NCI-H1105 (cell line): ENCODE results near the gene IGFBP2.
A peak's percentile ranks its signal among the peaks of the same experiment; 100 is the strongest.
"Not testable (repeated sequence)": the region's sequence is repeated elsewhere in the genome, so short reads cannot be mapped to it uniquely, and the experiment has no call there.

Experiments used
- DNase-seq: peaks from one replicate; lab custom pipeline; 2025; lab: John Stamatoyannopoulos, UW

The IGFBP2 gene

GRCh38 chr2:216632952-216633615 lies at the start of gene IGFBP2:
Gene IGFBP2, plus strand, starts transcription at chr2:216633420. Its CDS starts 104 bp downstream, at chr2:216633524.
- peak; percentile 41 for DNase-seq

- DNase-seq = no peak
Observed at GRCh38 chr2:216583606-216584005, 49.6 kb upstream of the IGFBP2 start.

- DNase-seq = no peak
Observed at GRCh38 chr2:216584112-216584511, 49.1 kb upstream of the IGFBP2 start.

DNA sequence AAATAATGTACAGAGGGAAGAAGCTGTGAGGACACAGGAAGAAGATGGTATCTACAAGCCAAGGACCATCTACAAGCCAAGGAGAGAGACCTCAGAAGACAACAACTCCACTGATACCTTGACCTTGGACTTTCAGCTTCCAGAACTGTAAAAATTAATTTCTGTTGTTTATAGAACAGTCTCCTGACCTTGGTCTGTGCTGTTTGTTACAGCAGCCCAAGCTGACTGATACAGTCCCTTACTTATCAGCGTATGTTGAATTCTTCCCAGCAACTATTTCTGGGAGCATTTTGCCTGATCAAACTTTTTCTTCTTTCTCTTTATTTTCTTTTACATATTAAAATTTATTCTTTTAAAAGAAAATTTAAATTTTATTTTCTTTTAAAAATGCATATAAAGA lies 47.8 kb upstream of the IGFBP2 start:
- DNase-seq = no peak

DNA sequence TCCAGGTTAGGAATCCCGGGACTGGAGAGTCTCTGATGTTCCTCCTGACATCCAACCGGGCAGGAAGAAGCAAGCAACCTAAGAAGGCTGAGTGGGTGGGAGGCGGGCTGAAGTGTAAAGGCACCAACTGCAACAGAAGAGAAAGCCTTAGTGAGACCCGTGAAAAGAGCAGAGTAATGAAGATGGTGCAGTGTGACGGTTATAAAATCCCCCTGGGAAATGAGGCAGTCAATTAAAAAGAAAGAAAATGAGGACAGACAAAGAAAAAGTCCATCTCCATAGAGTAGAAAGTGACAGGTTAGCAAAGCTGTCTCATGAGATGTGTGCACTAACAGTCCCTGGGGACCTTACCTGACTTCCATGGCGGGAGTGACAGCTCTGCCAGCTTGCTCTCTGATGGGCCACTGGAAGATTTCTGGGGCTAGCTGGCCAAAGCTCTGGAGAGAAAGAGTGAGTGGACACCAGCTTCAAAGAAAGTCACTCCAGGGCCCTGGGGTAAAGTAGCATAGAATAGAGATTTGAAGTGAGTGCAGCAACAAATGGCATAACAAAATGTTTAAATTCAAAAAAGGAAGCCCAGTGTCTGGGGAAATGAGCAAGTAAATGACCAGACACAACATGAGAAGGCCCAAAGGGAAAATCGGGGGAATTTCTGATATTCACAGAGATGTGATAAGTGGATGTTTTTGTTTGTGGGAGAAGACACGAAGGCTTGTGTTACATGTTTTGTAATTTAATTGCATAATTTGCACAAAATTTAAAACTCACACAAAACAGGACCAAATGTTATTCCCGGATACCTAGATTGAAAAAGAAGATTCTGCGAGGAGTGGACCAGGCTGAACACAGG lies 44.1 kb upstream of the IGFBP2 start:
- no peak for DNase-seq

DNA sequence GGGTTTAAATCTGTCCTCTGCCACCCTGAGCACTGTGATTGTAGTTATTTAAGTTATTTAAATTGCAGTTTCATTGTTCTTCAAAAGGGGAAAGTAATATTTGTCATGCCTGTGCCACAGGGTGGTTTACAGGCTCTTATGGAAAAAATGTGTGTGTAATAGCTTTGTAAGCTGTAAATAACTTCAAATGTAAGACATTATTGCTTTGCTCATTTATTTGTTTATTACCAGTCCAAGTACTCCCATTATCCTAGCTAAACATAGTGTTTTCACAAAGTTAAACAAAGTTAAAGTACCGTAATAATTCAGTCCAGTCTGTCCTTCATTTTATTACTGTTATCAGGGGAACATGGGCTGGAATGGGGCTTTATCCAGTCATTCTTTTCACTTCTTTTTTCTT lies 43.4 kb upstream of the IGFBP2 start:
- DNase-seq = no peak

GRCh38 chr2:216590780-216591179 lies 42.4 kb upstream of the IGFBP2 start:
- no peak for DNase-seq

DNA sequence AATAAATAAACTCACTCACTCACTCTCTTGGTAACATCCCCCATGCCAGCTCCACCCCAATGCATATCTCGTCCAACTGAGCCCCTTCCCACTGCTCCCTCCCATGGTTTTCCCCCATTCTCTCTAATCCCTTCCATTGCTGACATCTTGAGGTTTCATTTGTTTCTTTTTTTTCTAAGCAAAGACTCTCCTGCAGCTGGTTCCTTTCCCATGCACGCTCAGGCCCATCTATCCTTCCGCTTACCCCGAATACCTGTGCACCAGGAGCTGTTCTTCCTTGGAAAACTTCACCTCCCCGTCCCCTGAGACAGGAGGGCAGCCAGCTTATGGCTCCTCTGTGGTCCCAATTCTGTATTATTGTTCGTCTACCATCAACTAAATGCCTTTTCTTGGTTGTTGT lies 41.7 kb upstream of the IGFBP2 start:
- DNase-seq = no peak

- no peak for DNase-seq
Observed at GRCh38 chr2:216594081-216594480, 39.1 kb upstream of the IGFBP2 start.

GRCh38 chr2:216596236-216596979 lies 36.8 kb upstream of the IGFBP2 start:
- DNase-seq = no peak

GRCh38 chr2:216596980-216597509 lies 36.2 kb upstream of the IGFBP2 start:
- DNase-seq = no peak

- not testable (repeated sequence) for DNase-seq
Observed at GRCh38 chr2:216597825-216598224, 35.4 kb upstream of the IGFBP2 start.

GRCh38 chr2:216601632-216602409 lies 31.4 kb upstream of the IGFBP2 start:
- DNase-seq = no peak

GRCh38 chr2:216603010-216603883 lies 30.0 kb upstream of the IGFBP2 start:
- no peak for DNase-seq

GRCh38 chr2:216603884-216604245 lies 29.4 kb upstream of the IGFBP2 start:
- no peak for DNase-seq

DNA sequence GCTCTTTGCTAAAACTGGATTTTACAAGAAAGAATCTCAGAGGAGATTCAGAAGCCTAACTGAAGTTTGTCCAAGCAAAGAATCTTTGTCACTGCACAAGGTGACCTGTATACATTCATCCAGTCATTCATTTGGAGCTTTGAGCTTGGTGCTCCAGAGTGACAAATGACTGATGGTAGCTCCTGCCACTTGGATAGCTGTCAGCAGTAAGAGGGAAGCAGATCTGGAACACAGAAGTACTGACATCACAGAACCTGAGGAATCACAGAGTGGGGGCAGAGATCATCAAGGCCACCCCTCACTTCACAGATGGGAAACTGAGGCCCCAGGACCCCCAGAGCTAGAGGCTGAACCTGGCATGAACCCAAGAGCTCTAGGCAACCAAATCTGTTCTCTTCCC lies 28.8 kb upstream of the IGFBP2 start:
- no peak for DNase-seq

DNA sequence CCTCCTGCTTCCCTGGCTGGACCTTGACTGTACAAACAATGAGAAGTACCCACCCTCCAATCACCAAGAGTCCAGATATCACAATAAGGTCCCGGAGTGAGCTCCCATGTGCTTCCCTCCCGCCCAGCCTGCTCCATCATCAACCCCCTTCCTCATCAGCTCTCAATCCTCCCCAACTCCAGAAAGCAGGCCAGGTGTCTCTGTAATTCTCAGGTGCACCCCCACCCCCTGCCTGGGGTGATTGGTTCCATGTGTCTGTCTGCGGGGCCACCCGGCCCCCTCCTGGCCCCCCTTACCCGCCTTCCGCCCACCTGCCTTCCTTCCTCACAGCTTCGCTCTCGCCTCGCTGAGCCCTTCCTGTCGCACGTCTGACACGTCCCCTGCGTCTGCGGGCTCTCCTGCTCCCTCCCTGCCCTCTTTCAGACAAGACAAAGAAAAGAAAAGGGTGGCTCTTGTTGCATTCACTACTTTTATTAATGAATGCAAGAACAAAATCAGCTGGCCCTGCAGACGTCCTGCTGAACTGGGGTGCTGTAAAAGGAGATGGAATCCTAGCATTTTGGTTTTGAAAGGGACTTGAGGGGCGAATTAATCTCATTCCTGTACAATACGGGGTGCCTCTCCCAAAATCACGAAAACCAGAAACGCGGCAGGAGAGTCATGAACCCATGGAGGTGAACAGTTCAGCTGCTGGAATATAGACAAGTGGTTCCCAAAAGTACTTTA lies 26.5 kb upstream of the IGFBP2 start:
- peak; percentile 74 for DNase-seq

DNA sequence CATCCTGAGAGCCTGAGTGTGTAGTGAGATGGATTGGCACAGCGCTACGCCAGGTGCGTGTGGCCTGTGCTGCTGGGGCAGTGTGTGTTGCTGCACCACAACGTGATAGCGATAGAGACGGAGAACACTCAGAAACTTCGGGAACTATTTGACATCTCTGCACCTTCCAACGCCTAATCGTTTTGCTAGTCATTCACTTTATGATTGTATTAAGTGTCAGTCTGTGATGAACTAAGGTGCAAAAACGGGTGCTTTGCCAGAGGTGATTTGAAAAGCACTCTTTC lies 26.0 kb upstream of the IGFBP2 start:
- DNase-seq = no peak

- DNase-seq = no peak
Observed at GRCh38 chr2:216608525-216608924, 24.7 kb upstream of the IGFBP2 start.
